ENCODE results near the gene NOL4. TPM values are rescaled to one million over a fixed set of nuclear protein-coding genes. Genes with fewer than 3 reads are reported as not detected.

The NOL4 gene
- total and polyA plus RNA-seq, 4 donors, result 0.02 to 3.1 (median 0.37) TPM

DNA sequence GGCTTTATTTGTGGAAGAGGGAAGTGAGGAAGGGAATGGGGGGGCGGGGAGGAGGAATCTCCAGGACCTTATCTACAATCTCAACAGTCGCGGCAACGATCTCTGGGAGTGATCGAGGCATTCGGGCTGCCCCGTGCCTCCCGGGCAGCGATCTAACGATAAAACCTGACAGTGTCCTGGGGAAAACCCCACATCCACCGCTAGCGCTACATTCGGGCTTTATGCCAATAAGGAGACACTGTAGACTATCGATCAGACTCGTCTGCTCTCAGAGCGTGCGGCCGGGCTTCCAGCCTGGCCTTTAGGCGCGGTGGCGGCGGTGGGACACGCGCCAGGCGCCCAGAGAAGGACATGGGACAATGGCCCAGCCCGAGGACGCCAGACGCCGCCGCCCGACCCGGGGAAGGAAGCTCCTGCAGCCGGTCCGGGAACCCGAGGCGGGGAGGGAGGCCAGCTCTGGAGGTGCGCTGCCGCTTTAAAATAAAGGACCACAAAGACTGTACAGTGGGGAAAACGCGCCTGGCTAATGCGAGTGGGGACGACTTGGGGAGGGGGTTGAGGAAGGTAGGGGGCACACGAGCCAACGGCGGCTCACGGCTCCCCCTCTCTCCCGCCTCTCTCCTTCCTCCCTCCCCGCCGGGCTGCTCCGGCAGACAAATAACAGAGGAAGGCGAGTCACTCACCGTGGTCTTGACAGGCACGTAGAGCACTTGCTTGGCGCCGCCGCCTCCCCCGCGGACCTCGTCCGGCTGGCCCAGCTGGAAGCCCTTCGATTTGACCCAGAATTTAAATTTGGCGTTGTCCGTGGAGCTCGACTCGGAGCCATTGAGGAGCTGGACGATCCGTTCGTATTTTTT is 2.2 kb downstream of the NOL4 start:
- H3K9me3 ChIP-seq (ENCODE audit: control insufficient read depth in 4 of 4, insufficient read depth in 3 of 4, low read length in 3 of 4), result peaks cover 0 to 9% (median 0%) of the 10 kb centered on the region in 4 donors
- H3K36me3 ChIP-seq (ENCODE audit: control insufficient read depth in 4 of 4, insufficient read depth in 4 of 4, low read length in 4 of 4), result no peaks in the 10 kb centered on the region
- ATAC-seq (ENCODE audit: insufficient read depth, low FRiP score) (peak; percentile 20), DNase-seq (peak; percentile 26 to 32 (median 26))
- peaks cover 0 to 29% (median 6%) of the 10 kb centered on the region in 5 donors for H3K4me1 ChIP-seq (ENCODE audit: control insufficient read depth in 5 of 5, insufficient read depth in 5 of 5, low read length in 5 of 5)
- WGBS, 2 donors, result 1 to 2% methylated on average over 66 to 68 of the region's 68 CpGs
- H3K4me3 ChIP-seq, result no peak overlapping the region
- H3K9ac ChIP-seq (ENCODE audit: insufficient read depth in 1 of 2, low read length in 2 of 2), result no peak overlapping the region
- H3K27ac ChIP-seq (ENCODE audit: low read depth in 1 of 2, low read length in 1 of 2), result no peak overlapping the region
- H3K27me3 ChIP-seq (ENCODE audit: control insufficient read depth in 3 of 3, insufficient read depth in 3 of 3, low read length in 2 of 3), result peaks cover 7 to 63% (median 51%) of the 10 kb centered on the region in 3 donors
- TF ChIP-seq, protein P1, sequence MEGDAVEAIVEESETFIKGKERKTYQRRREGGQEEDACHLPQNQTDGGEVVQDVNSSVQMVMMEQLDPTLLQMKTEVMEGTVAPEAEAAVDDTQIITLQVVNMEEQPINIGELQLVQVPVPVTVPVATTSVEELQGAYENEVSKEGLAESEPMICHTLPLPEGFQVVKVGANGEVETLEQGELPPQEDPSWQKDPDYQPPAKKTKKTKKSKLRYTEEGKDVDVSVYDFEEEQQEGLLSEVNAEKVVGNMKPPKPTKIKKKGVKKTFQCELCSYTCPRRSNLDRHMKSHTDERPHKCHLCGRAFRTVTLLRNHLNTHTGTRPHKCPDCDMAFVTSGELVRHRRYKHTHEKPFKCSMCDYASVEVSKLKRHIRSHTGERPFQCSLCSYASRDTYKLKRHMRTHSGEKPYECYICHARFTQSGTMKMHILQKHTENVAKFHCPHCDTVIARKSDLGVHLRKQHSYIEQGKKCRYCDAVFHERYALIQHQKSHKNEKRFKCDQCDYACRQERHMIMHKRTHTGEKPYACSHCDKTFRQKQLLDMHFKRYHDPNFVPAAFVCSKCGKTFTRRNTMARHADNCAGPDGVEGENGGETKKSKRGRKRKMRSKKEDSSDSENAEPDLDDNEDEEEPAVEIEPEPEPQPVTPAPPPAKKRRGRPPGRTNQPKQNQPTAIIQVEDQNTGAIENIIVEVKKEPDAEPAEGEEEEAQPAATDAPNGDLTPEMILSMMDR (IDR thresholded peaks at IDR 0.05; ENCODE audit: control extremely low read depth, extremely low read depth), result no peak

DNA sequence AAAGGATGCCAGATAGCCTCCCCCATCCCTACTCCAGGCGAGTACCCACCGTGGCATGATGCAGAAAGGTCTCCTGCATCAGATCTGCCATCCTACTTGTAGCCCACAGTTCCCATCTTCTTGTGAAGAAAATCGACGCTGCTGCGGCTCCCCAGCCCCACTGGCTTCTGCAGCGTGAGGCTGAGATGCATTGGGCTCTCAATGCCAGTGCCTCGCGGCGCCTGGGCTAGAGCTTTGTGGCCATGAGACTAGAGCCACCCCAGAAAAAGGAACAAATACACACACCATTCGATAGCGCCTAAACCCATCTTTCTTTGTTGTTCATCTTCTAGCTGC is 2.8 kb downstream of the NOL4 start:
- WGBS, 2 donors, result 3 to 4% methylated on average over 11 of the region's 11 CpGs
- H3K4me3 ChIP-seq, result no peak overlapping the region
- H3K27ac ChIP-seq (ENCODE audit: low read depth in 1 of 2, low read length in 1 of 2), result no peak overlapping the region
- ATAC-seq (ENCODE audit: insufficient read depth, low FRiP score) (no peak), DNase-seq (peak in 1 of 3 donors; percentile 16)
- H3K36me3 ChIP-seq (ENCODE audit: control insufficient read depth in 4 of 4, insufficient read depth in 4 of 4, low read length in 4 of 4), result no peaks in the 10 kb centered on the region
- H3K9ac ChIP-seq (ENCODE audit: insufficient read depth in 1 of 2, low read length in 2 of 2), result no peak overlapping the region
- TF ChIP-seq, protein P1 (IDR thresholded peaks at IDR 0.05; ENCODE audit: control extremely low read depth, extremely low read depth), result no peak
- peaks cover 0 to 9% (median 0%) of the 10 kb centered on the region in 4 donors for H3K9me3 ChIP-seq (ENCODE audit: control insufficient read depth in 4 of 4, insufficient read depth in 3 of 4, low read length in 3 of 4)
- H3K27me3 ChIP-seq (ENCODE audit: control insufficient read depth in 3 of 3, insufficient read depth in 3 of 3, low read length in 2 of 3), result peaks cover 7 to 61% (median 51%) of the 10 kb centered on the region in 3 donors
- H3K4me1 ChIP-seq (ENCODE audit: control insufficient read depth in 5 of 5, insufficient read depth in 5 of 5, low read length in 5 of 5), result peaks cover 0 to 29% (median 6%) of the 10 kb centered on the region in 5 donors

DNA sequence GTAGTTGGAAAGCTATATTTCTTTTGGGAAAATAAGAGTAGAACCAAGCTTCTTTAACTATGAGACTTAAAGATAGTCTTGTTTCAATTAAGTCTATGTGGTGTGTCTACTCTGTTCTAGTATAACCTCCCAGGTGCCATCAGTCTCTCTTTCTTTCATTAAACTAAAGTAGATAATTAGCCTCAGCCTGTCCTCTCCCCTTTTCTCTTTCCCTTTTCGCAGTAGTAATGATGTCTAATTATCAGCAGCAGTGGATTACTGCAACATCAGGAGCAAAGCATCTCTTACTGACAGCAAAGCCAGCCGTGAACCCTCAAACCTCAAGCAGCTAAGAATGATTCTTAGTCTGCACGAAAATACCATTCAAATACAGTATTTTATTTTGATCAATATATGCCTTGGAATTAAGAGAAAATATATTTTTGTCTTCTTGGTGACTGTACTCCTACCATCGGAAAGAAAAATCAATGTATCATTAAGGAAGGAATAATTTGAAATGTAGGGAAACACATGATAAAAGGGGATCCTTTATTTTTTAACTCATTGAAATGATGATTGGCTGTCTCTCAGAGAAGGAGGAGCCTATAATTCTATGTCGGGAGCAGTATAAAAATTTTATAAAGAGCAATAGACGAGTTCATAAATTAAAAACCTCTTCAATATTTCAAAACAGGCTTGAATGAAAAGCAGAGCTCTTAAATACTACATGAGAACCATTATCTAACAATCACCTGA is 4.5 kb downstream of the NOL4 start:
- DNase-seq (no peak), ATAC-seq (ENCODE audit: insufficient read depth, low FRiP score) (no peak)
- H3K9me3 ChIP-seq (ENCODE audit: control insufficient read depth in 4 of 4, insufficient read depth in 3 of 4, low read length in 3 of 4), result peaks cover 0 to 9% (median 0%) of the 10 kb centered on the region in 4 donors
- peaks cover 7 to 51% (median 47%) of the 10 kb centered on the region in 3 donors for H3K27me3 ChIP-seq (ENCODE audit: control insufficient read depth in 3 of 3, insufficient read depth in 3 of 3, low read length in 2 of 3)
- WGBS, 2 donors, result 65 to 70% methylated on average over 6 of the region's 6 CpGs
- H3K4me1 ChIP-seq (ENCODE audit: control insufficient read depth in 5 of 5, insufficient read depth in 5 of 5, low read length in 5 of 5), result peaks cover 0 to 29% (median 6%) of the 10 kb centered on the region in 5 donors
- H3K36me3 ChIP-seq (ENCODE audit: control insufficient read depth in 4 of 4, insufficient read depth in 4 of 4, low read length in 4 of 4), result no peaks in the 10 kb centered on the region
- no peak overlapping the region for H3K9ac ChIP-seq (ENCODE audit: insufficient read depth in 1 of 2, low read length in 2 of 2)
- TF ChIP-seq, protein P1 (IDR thresholded peaks at IDR 0.05; ENCODE audit: control extremely low read depth, extremely low read depth), result no peak
- H3K27ac ChIP-seq (ENCODE audit: low read depth in 1 of 2, low read length in 1 of 2), result no peak overlapping the region
- H3K4me3 ChIP-seq, result no peak overlapping the region

Data from lung (tissue), 12 donors.